ENCODE results near the gene CNPY1.

The CNPY1 gene

DNA sequence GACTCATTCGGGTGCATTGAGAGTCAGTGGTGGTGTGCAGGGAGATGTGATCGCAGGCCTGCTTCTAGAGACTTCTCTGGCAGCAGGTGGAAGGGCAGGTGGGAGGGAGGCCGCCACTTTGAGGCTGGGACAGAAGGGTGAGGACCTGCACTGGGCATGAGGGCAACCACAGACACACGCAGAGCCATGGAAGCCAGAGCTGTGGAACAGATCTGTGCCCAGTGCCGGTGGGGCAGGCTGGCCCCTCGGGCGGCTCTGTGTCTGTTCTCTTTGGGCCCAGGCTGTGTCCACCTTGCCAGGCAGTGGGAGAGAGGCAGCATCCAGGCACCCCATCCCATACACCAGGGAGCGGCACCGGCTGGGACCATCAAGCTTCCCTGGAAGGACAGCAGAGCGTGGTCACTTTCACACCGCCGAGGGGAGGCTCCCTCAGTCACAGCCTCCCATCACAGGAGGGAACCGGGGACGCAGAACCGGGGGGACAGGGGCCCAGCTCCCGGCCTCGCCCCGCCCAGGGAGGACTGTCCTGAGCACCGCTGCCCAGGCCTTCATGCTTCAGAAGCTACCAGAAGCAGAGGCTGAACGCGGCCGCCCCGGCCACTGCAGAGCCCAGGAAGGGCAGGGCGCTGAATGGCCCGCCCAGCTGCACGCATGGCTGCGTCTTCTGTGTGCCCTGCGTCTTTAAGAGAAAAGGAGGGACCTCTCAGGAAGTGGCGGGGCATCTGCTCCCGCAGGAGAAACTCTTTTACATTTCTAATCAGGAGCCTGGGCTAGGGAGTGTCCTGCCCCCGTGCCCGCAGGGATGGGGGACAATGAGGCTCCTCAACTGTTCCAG is 56.3 kb downstream of the CNPY1 start:
- TF ChIP-seq FOXM1 (IDR thresholded peaks at IDR 0.05; ENCODE audit: borderline replicate concordance, low read depth) (no peak), EP300 (IDR thresholded peaks at IDR 0.05; ENCODE audit: borderline replicate concordance) (no peak), TCF12 (IDR thresholded peaks at IDR 0.05; ENCODE audit: low read depth) (no peak), EGR1 (IDR thresholded peaks at IDR 0.05) (no peak), CREB1 (IDR thresholded peaks at IDR 0.05; ENCODE audit: low read depth) (no peak), RAD21 (IDR thresholded peaks at IDR 0.05; ENCODE audit: low read depth) (no peak), TAF1 (IDR thresholded peaks at IDR 0.05; ENCODE audit: low read depth) (no peak), YY1 (IDR thresholded peaks at IDR 0.05; ENCODE audit: low read depth) (no peak), NFIC (IDR thresholded peaks at IDR 0.05) (no peak), TEAD4 (IDR thresholded peaks at IDR 0.05) (no peak), ZBTB7A (IDR thresholded peaks at IDR 0.05; ENCODE audit: low read depth) (no peak), CEBPB (IDR thresholded peaks at IDR 0.05) (no peak)
- TF ChIP-seq, protein P1, sequence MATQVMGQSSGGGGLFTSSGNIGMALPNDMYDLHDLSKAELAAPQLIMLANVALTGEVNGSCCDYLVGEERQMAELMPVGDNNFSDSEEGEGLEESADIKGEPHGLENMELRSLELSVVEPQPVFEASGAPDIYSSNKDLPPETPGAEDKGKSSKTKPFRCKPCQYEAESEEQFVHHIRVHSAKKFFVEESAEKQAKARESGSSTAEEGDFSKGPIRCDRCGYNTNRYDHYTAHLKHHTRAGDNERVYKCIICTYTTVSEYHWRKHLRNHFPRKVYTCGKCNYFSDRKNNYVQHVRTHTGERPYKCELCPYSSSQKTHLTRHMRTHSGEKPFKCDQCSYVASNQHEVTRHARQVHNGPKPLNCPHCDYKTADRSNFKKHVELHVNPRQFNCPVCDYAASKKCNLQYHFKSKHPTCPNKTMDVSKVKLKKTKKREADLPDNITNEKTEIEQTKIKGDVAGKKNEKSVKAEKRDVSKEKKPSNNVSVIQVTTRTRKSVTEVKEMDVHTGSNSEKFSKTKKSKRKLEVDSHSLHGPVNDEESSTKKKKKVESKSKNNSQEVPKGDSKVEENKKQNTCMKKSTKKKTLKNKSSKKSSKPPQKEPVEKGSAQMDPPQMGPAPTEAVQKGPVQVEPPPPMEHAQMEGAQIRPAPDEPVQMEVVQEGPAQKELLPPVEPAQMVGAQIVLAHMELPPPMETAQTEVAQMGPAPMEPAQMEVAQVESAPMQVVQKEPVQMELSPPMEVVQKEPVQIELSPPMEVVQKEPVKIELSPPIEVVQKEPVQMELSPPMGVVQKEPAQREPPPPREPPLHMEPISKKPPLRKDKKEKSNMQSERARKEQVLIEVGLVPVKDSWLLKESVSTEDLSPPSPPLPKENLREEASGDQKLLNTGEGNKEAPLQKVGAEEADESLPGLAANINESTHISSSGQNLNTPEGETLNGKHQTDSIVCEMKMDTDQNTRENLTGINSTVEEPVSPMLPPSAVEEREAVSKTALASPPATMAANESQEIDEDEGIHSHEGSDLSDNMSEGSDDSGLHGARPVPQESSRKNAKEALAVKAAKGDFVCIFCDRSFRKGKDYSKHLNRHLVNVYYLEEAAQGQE (IDR thresholded peaks at IDR 0.05; ENCODE audit: low read depth) = no peak
- TF ChIP-seq, protein P2, sequence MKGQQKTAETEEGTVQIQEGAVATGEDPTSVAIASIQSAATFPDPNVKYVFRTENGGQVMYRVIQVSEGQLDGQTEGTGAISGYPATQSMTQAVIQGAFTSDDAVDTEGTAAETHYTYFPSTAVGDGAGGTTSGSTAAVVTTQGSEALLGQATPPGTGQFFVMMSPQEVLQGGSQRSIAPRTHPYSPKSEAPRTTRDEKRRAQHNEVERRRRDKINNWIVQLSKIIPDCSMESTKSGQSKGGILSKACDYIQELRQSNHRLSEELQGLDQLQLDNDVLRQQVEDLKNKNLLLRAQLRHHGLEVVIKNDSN (IDR thresholded peaks at IDR 0.05) = no peak
- TF ChIP-seq, protein P3, sequence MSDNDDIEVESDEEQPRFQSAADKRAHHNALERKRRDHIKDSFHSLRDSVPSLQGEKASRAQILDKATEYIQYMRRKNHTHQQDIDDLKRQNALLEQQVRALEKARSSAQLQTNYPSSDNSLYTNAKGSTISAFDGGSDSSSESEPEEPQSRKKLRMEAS (IDR thresholded peaks at IDR 0.05) = no peak

DNA sequence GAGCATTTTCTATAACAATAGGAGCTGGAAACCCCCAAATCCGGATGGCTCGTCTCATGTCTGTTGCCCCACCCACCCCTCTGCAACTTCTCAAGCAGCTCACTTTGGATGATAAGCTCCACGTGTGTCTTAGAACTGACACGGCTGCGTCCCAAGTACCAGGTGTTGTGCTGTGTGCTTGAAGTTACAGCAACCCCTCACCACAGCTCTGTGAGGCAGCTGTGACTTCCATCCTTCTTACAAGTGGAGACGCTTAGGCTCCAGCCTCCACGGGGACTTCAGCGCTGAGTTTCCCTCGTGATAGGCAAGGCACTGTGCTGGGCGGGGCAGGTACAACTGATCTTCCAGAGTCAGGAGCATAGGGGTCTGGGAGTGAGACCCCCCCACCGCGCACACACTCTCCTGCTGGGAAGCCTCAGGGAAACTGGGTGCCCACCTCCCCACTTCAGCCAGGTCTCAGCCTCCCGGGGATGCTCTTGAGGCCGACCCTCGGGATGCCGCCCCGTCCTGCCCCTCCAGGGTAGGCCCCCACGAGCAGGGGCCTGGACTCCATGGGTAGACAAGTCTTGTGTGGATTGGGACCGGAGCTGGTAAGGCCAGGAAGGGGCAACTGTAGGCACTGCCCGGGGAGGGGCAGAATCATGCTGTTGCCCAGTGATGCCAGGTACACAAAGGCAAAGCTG is 57.1 kb downstream of the CNPY1 start:
- TF ChIP-seq EGR1 (IDR thresholded peaks at IDR 0.05) (no peak), TCF12 (IDR thresholded peaks at IDR 0.05; ENCODE audit: low read depth) (no peak), CREB1 (IDR thresholded peaks at IDR 0.05; ENCODE audit: low read depth) (no peak), EP300 (IDR thresholded peaks at IDR 0.05; ENCODE audit: borderline replicate concordance) (no peak), TEAD4 (IDR thresholded peaks at IDR 0.05) (no peak), ZBTB7A (IDR thresholded peaks at IDR 0.05; ENCODE audit: low read depth) (no peak), FOXM1 (IDR thresholded peaks at IDR 0.05; ENCODE audit: borderline replicate concordance, low read depth) (no peak), NFIC (IDR thresholded peaks at IDR 0.05) (no peak), RAD21 (IDR thresholded peaks at IDR 0.05; ENCODE audit: low read depth) (no peak), TAF1 (IDR thresholded peaks at IDR 0.05; ENCODE audit: low read depth) (no peak), YY1 (IDR thresholded peaks at IDR 0.05; ENCODE audit: low read depth) (no peak), CEBPB (IDR thresholded peaks at IDR 0.05) (no peak)
- TF ChIP-seq, protein P2 (IDR thresholded peaks at IDR 0.05) = no peak
- TF ChIP-seq, protein P1 (IDR thresholded peaks at IDR 0.05; ENCODE audit: low read depth) = no peak
- TF ChIP-seq, protein P3 (IDR thresholded peaks at IDR 0.05) = no peak

DNA sequence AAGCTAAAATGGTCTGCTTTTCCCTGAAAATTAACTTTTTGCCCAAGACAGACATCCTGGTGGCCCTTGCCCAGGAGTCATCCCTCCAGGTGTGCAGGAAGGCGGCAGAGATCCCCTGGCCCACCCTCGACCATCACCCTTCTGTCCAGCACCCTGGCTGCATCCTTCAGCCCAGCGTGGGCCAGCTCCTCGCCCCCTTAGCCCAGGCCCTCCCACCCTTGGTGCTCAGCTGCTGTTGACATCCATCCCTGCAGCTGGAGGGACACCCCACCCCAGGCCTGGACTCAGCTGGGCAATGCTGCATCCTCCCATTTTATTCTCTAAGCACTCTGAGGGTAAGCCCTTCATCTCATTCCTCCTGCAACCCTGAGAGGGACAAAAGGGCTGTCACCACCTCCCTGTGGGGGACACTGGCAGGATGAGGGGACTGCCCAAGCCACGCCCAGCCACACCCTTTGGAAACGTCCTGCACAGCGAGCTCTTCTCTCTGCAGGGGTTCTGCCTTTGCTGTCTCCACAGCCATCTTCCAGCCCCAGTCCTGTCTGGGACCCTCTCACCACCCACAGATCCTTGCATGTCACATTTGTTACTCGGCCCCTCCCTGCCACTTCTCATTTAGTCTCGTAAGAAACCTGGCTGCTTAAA is 57.8 kb downstream of the CNPY1 start:
- TF ChIP-seq EP300 (IDR thresholded peaks at IDR 0.05; ENCODE audit: borderline replicate concordance) = no peak
- no peak for TF ChIP-seq EGR1 (IDR thresholded peaks at IDR 0.05)
- TF ChIP-seq YY1 (IDR thresholded peaks at IDR 0.05; ENCODE audit: low read depth) = no peak
- TF ChIP-seq, protein P2 (IDR thresholded peaks at IDR 0.05) = no peak

DNA sequence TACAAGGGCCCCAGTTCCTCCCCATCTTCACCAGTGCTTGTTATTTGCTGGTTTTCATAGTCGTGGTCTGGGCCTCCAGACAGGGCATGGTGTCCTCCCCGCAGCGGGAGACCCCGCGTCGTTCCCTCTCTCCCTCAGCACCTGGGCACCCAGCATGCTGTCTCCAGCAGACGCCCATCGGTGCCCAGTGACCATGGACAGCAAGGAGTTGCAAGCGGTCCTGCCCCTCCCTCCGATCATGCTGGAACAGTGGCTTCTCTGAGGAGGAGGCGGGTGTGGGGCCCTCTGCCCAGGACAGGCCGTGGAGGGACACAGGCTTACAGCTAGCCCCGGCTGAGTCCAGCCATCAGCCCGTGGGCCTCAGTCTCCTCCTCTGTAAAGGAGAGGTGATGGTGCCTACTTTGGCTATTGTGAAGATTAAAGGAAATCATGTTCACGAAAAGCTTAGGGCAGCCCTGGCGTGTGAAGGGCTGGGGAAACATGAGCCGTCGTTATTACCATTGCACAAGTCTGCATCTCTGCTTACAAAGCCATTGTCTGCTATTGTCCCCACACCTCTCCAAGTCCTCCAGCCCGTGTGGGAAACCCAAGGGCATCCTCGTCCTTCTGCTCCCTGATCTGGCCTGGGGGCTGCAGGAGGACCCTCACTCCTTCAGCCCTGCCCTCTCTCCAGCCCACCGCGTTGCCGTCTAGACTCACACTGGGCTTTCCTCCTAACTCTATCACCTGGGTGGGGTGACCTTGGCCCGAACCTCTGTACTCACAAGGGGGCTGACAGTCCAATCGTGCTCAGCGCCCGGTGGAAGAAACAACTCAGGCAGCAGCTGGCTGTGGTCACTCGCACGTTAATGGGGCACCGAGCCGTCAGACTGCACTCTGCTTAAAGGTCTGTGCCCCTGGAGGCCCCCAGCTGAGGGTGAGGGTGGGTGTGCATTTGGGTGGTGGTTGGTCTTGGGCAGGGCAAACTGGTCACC is 58.6 kb downstream of the CNPY1 start:
- TF ChIP-seq, protein P1 (IDR thresholded peaks at IDR 0.05; ENCODE audit: low read depth) = no peak
- TF ChIP-seq CEBPB (IDR thresholded peaks at IDR 0.05) (no peak), EP300 (IDR thresholded peaks at IDR 0.05; ENCODE audit: borderline replicate concordance) (no peak), FOXM1 (IDR thresholded peaks at IDR 0.05; ENCODE audit: borderline replicate concordance, low read depth) (no peak), YY1 (IDR thresholded peaks at IDR 0.05; ENCODE audit: low read depth) (no peak), TCF12 (IDR thresholded peaks at IDR 0.05; ENCODE audit: low read depth) (no peak), TEAD4 (IDR thresholded peaks at IDR 0.05) (no peak), ZBTB7A (IDR thresholded peaks at IDR 0.05; ENCODE audit: low read depth) (no peak), TAF1 (IDR thresholded peaks at IDR 0.05; ENCODE audit: low read depth) (no peak), CREB1 (IDR thresholded peaks at IDR 0.05; ENCODE audit: low read depth) (no peak), NFIC (IDR thresholded peaks at IDR 0.05) (no peak)
- TF ChIP-seq, protein P3 (IDR thresholded peaks at IDR 0.05) = no peak
- TF ChIP-seq, protein P2 (IDR thresholded peaks at IDR 0.05) = no peak
